Measurements from ENCODE around the gene PPM1M. TPM values are rescaled to one million over a fixed set of nuclear protein-coding genes. Genes with fewer than 3 reads are reported as not detected.

Gene PPM1M, protein sequence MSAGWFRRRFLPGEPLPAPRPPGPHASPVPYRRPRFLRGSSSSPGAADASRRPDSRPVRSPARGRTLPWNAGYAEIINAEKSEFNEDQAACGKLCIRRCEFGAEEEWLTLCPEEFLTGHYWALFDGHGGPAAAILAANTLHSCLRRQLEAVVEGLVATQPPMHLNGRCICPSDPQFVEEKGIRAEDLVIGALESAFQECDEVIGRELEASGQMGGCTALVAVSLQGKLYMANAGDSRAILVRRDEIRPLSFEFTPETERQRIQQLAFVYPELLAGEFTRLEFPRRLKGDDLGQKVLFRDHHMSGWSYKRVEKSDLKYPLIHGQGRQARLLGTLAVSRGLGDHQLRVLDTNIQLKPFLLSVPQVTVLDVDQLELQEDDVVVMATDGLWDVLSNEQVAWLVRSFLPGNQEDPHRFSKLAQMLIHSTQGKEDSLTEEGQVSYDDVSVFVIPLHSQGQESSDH
- total RNA-seq = 44.4 and 44.6 TPM in 2 replicates

DNA sequence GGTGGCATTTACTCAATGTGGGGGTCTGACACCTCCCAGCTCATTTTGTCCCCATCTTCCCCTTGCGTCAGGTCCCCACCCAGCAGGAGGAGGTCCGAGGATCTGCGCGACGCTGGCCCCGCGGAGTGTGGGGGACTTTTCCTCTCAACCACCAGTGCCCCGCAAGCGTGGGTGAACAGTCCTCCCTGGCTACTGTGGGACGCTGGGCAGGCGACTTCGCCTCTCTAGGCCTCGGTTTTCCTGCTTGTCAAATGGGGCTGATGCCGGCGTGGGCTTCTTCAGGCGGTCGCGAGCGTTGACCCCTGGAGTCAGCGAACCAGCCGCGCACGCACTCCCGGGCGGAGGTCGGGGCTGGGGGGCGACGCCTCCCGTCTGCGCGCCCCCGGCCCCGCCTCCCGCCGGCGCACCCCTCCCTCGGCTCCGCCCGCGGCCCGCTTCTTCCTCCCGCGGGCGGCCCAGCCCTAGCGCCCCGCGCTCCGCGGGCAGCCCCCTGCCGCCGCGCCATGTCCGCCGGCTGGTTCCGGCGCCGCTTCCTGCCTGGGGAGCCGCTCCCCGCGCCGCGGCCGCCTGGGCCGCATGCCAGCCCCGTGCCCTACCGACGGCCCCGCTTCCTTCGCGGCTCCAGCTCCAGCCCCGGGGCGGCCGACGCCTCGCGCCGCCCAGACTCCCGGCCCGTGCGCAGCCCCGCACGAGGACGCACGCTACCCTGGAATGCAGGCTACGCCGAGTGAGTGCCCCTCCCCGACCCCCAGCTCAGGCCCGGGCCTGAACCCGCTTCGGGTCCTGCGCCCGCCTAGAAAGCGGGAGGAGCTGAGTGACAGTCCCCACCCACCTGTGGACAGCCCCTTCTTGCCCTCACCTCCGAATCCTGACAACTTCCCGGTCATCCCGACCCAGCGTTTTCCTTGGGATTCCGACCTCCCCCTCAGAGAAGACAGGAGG, at the start of gene PPM1M:
Gene PPM1M, plus strand, starts transcription at position 438 of the 942 bp plus-strand sequence. Its CDS starts 66 bp downstream, at position 504.
- H3K36me3 Mint-ChIP-seq (ENCODE audit: low read depth) = peaks cover 27% of the 10 kb centered on the region
- H3K4me1 Mint-ChIP-seq = peaks cover 61% of the 10 kb centered on the region
- H3K27ac Mint-ChIP-seq = peak within 1 kb of the TSS; percentile 95
- TF ChIP-seq, protein P1, sequence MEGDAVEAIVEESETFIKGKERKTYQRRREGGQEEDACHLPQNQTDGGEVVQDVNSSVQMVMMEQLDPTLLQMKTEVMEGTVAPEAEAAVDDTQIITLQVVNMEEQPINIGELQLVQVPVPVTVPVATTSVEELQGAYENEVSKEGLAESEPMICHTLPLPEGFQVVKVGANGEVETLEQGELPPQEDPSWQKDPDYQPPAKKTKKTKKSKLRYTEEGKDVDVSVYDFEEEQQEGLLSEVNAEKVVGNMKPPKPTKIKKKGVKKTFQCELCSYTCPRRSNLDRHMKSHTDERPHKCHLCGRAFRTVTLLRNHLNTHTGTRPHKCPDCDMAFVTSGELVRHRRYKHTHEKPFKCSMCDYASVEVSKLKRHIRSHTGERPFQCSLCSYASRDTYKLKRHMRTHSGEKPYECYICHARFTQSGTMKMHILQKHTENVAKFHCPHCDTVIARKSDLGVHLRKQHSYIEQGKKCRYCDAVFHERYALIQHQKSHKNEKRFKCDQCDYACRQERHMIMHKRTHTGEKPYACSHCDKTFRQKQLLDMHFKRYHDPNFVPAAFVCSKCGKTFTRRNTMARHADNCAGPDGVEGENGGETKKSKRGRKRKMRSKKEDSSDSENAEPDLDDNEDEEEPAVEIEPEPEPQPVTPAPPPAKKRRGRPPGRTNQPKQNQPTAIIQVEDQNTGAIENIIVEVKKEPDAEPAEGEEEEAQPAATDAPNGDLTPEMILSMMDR (IDR thresholded peaks at IDR 0.05) = no peak
- intact Hi-C loops (cut with micrococcal nuclease) = no loop called here
- ATAC-seq (ENCODE audit: low read depth) (peak; percentile 44), DNase-seq (peak; percentile 61)
- H3K27me3 Mint-ChIP-seq = no peaks in the 10 kb centered on the region
- H3K9me3 Mint-ChIP-seq = no peaks in the 10 kb centered on the region
- CTCF ChIA-PET = interaction anchor here (1.1 to 2.1 kb wide), 4 partner anchors 8 to 25 kb away, joined by 3 to 6 read pairs (median 5); partner anchors contain the start of gene TLR9
- peak within 1 kb of the TSS; percentile 84 for H3K4me3 Mint-ChIP-seq
- POLR2A ChIA-PET = interaction anchor here (0.8 to 12.1 kb wide), 15 partner anchors 7 to 91 kb away, joined by 3 to 147 read pairs (median 8); partner anchors contain the start of genes GLYCTK, POC1A, TLR9 and WDR82

DNA sequence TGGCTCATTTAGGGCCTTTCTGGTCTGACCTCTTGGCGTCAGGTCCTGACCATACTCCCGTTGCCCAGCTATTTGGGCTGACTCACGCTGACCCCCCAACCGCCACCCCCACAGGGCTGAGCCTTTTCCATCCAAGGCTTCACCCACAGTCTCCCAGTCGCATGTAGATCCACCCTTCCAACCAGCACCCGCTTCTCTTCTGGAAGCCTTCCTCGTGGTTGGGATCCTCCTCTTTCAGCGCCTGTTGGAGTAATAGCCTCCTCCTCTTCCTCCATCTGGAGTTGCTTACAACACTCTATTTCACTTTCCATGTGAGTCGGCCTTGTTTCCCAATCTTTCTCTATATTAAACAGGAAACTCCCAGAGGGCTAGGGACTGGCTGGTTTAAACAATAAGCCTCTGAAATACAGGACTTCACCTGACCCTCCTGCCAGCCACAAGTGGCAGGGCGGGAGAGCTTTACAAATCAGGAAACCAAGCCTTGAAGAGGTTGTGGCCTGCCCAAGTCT, 49.7 kb upstream of the PPM1M start:
- Mint-ChIP-seq H3K27me3 (no peaks in the 10 kb centered on the region), H3K4me3 (no peak overlapping the region), H3K27ac (no peak overlapping the region), H3K36me3 (ENCODE audit: low read depth) (peaks cover 17% of the 10 kb centered on the region), H3K4me1 (peaks cover 24% of the 10 kb centered on the region), H3K9me3 (no peaks in the 10 kb centered on the region)
- CTCF ChIA-PET = no interaction called here
- no peak for DNase-seq
- no peak for ATAC-seq (ENCODE audit: low read depth)
- TF ChIP-seq, protein P1 (IDR thresholded peaks at IDR 0.05) = no peak
- intact Hi-C loops (cut with micrococcal nuclease) = no loop called here
- POLR2A ChIA-PET = interaction anchor here (2.0 kb wide), 1 partner anchor 200 kb away, joined by 5 read pairs; the partner anchor contains the start of gene RPL29

DNA sequence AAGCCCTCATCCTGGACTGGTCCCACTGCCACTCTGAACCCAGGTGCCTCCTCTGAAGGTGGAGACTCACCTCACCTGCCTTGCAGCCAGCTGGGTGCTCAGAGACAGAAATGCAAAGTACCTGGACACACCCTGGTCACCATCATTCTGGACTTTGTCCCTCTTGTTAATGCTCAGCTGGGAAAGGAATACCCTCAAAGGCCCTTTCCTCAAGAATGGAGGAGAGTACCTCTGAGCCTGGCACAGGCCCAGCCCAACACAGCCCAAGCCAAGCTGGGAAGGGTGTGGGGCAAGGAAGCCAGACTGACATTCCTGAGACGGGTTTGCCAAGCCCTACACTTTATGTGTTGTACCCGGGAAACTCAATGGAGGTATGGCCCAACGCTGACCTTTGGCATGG, 48.6 kb upstream of the PPM1M start:
- peak overlapping the region; percentile 87 for H3K27ac Mint-ChIP-seq
- intact Hi-C loops (cut with micrococcal nuclease) = loop anchor here (1.0 kb wide), 1 partner anchor 43 kb away; the partner anchor contains the start of gene POC1A
- POLR2A ChIA-PET = interaction anchor here (0.6 to 2.0 kb wide), 5 partner anchors 23 to 201 kb away, joined by 3 to 8 read pairs (median 4); partner anchors contain the start of genes DUSP7, RPL29 and TLR9

DNA sequence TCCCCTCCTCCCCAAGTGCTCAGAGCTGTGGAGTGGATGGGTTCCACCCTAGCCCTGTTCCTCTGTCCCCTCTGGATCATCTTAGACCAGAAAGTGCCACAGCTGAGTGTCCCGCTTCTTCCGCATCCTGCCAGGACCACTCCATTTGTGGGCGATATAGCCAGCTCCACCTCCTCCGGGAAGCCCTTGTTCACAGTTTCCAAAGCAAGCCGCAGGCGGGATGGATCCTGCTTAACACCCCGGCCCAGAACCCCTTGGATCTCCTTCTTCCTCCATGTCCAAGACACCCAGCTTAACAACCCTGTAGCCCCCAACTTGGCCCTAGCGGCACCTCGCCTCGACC, 48.1 kb upstream of the PPM1M start:
- peaks cover 28% of the 10 kb centered on the region for H3K36me3 Mint-ChIP-seq (ENCODE audit: low read depth)
- peak overlapping the region; percentile 87 for H3K27ac Mint-ChIP-seq
- intact Hi-C loops (cut with micrococcal nuclease) = loop anchor here (1.0 kb wide), 1 partner anchor 43 kb away; the partner anchor contains the start of gene POC1A
- H3K27me3 Mint-ChIP-seq = no peaks in the 10 kb centered on the region
- TF ChIP-seq, protein P1 (IDR thresholded peaks at IDR 0.05) = no peak
- DNase-seq = no peak
- POLR2A ChIA-PET = interaction anchor here (0.6 to 2.0 kb wide), 6 partner anchors 23 to 201 kb away, joined by 3 to 8 read pairs (median 4); partner anchors contain the start of genes DUSP7, POC1A, RPL29 and TLR9
- CTCF ChIA-PET = interaction anchor here (1.5 kb wide), 1 partner anchor 141 kb away, joined by 3 read pairs; no protein-coding TSS in a partner anchor
- no peaks in the 10 kb centered on the region for H3K9me3 Mint-ChIP-seq
- peaks cover 35% of the 10 kb centered on the region for H3K4me1 Mint-ChIP-seq
- peak overlapping the region; percentile 97 for H3K4me3 Mint-ChIP-seq
- no peak for ATAC-seq (ENCODE audit: low read depth)

More for the DNA sequence above, 48.6 kb upstream of the PPM1M start:
- H3K27me3 Mint-ChIP-seq = no peaks in the 10 kb centered on the region
- no peak overlapping the region for H3K4me3 Mint-ChIP-seq
- ATAC-seq (ENCODE audit: low read depth) = no peak
- no peak for DNase-seq
- CTCF ChIA-PET = interaction anchor here (1.5 kb wide), 1 partner anchor 142 kb away, joined by 3 read pairs; no protein-coding TSS in a partner anchor
- H3K36me3 Mint-ChIP-seq (ENCODE audit: low read depth) = peaks cover 25% of the 10 kb centered on the region
- TF ChIP-seq, protein P1 (IDR thresholded peaks at IDR 0.05) = no peak
- no peaks in the 10 kb centered on the region for H3K9me3 Mint-ChIP-seq
- H3K4me1 Mint-ChIP-seq = peaks cover 31% of the 10 kb centered on the region

Data from activated B cell treated with CpG ODN at 0.5 μM for 24 hours (primary cell).